ENCODE data around the gene ACBD6.

The ACBD6 gene

DNA sequence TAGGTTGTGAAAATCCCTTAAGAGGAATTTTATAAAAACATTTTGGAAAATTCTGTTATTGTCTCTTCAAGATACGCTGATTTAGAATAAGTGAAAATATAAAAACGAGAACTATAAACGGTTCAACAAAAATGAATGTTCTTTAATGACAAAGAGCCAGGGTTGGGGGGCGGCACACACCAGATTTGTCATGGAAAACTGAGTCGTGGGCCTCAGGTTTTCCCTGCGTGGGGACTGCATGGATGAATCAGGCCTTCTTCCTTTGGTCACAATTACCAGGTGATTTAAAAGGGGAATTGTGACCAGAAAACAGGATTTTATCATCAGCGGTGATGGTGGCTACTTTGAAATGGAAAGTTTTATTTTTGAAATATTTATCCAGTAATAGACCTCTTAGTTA is 263.7 kb downstream of the ACBD6 start:
- in situ Hi-C loops (cut with HindIII; ENCODE audit: low sequenced_read_pairs): no loop called here
- H3K4me3 ChIP-seq (ENCODE audit: low read depth, low read length): no peak overlapping the region
- DNase-seq (ENCODE audit: low read depth): no peak
- TF ChIP-seq, protein P1, sequence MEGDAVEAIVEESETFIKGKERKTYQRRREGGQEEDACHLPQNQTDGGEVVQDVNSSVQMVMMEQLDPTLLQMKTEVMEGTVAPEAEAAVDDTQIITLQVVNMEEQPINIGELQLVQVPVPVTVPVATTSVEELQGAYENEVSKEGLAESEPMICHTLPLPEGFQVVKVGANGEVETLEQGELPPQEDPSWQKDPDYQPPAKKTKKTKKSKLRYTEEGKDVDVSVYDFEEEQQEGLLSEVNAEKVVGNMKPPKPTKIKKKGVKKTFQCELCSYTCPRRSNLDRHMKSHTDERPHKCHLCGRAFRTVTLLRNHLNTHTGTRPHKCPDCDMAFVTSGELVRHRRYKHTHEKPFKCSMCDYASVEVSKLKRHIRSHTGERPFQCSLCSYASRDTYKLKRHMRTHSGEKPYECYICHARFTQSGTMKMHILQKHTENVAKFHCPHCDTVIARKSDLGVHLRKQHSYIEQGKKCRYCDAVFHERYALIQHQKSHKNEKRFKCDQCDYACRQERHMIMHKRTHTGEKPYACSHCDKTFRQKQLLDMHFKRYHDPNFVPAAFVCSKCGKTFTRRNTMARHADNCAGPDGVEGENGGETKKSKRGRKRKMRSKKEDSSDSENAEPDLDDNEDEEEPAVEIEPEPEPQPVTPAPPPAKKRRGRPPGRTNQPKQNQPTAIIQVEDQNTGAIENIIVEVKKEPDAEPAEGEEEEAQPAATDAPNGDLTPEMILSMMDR (IDR thresholded peaks at IDR 0.05; ENCODE audit: low read depth, low read length, missing control alignments): no peak

All from astrocyte of the cerebellum (primary cell).